SK-N-SH treated with all-trans-retinoic acid at 6 μM for 48 hours (cell line): ENCODE results near the gene CASZ1.

Experiments
- ESRRG ChIP-seq: fragments of 250-450 bp; sonication (Bioruptor Pico); IDR thresholded peaks from 2 replicates; pipeline ENCODE4 v1.6.1; 2021; ENCODE audit warnings: mild to moderate bottlenecking
- RARB ChIP-seq: fragments of 250-450 bp; sonication (Bioruptor Pico); IDR thresholded peaks from 2 replicates; pipeline ENCODE4 v1.8.0; 2021; ENCODE audit warnings: mild to moderate bottlenecking, moderate library complexity
- ZFP3 ChIP-seq: fragments of 250-450 bp; sonication (Bioruptor Pico); IDR thresholded peaks from 2 replicates; pipeline ENCODE4 v1.5.0; 2020; ENCODE audit warnings: mild to moderate bottlenecking, moderate library complexity
- ZFP30 ChIP-seq: fragments of 450-650 bp; formaldehyde crosslinking; IDR thresholded peaks from 2 replicates; pipeline ENCODE4 v1.5.0; 2022; ENCODE audit warnings: mild to moderate bottlenecking, moderate library complexity
- ZNF565 ChIP-seq: fragments of 450-650 bp; formaldehyde crosslinking; conservative IDR thresholded peaks from 2 replicates; pipeline ENCODE4 v1.5.0; 2020; ENCODE audit warnings: low read depth, mild to moderate bottlenecking, moderate library complexity
- TF ChIP-seq, protein P1 (sequence below): fragments of 250-450 bp; sonication (Bioruptor Pico); IDR thresholded peaks from 2 replicates; pipeline ENCODE4 v1.8.0; 2020; ENCODE audit warnings: mild to moderate bottlenecking, moderate library complexity, borderline replicate concordance

DNA sequence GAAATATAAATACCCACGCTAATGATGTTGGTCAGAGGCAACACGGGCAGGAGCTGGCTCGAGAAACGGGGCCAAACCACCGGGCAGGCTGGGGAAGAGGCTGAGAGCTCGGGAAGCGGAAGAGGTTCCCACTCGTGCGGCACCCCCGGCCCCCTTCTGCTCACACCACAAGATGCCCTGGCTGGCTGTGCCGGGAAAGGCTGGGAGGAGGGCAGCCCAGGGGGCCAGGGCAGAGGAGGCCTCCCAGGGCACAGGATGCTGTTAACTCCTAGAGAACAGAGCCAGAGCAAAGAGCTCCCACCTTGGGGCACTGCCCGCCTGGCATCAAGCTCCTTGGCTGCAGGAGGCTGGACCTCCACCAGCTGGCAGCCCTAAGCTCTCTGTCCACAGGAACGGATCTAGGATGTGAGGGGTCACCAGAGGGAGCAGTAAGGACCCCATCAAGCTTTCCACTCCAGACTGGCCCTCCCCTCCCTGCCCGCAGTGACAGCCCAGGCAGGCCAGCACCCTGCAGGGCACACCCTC lies 44.8 kb downstream of the CASZ1 start:
- TF ChIP-seq ZFP3 (no peak), ESRRG (no peak), ZFP30 (CRISPR knock-in tag) (no peak), ZNF565 (CRISPR knock-in tag) (no peak), RARB (no peak)
- TF ChIP-seq, protein P1, sequence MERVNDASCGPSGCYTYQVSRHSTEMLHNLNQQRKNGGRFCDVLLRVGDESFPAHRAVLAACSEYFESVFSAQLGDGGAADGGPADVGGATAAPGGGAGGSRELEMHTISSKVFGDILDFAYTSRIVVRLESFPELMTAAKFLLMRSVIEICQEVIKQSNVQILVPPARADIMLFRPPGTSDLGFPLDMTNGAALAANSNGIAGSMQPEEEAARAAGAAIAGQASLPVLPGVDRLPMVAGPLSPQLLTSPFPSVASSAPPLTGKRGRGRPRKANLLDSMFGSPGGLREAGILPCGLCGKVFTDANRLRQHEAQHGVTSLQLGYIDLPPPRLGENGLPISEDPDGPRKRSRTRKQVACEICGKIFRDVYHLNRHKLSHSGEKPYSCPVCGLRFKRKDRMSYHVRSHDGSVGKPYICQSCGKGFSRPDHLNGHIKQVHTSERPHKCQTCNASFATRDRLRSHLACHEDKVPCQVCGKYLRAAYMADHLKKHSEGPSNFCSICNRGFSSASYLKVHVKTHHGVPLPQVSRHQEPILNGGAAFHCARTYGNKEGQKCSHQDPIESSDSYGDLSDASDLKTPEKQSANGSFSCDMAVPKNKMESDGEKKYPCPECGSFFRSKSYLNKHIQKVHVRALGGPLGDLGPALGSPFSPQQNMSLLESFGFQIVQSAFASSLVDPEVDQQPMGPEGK (CRISPR knock-in tag): no peak
